Measurements from ENCODE around the gene APBB1IP.
"Not testable (repeated sequence)": the region's sequence is repeated elsewhere in the genome, so short reads cannot be mapped to it uniquely, and the experiment has no call there.

Gene APBB1IP

DNA sequence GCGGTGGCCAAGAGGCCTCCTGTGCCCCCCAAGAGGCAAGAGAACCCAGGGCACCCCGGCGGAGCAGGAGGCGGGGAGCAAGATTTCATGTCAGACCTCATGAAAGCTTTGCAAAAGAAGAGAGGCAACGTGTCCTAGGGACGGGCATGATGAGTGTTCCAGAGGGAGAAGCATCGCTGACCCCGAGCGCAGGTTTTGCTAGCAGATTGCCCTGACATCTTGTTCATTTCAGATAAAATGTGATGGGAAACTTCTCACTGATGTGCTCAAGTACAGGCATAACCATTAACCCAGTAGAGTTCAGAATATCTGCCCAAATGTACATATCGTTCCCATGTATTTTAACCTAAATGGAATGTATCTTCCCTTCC lies 129.2 kb downstream of the APBB1IP start:
- no peak for DNase-seq

GRCh38 chr10:26571655-26572054 lies 133.5 kb downstream of the APBB1IP start:
- DNase-seq = no peak

DNA sequence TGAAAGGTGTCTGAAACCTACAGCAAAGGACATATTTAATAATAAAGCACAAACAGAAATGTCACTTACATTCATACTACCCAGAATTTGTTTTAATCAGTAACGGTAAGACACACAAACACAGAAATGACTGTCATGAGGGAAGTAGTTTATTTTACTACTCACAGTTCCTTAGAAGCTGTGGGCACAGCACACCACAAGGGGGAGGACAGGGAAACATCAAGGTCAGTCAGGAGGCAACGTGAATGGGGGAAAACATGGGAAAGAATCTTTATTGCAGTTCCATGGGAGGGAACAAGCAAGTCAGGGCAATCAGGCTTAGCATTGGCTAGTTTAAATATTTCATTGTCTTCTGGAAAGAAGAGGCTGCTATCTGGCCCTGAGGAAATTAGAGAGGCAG lies 135.5 kb downstream of the APBB1IP start:
- no peak for DNase-seq

- DNase-seq = no peak
These were observed 136.6 kb downstream of the APBB1IP start for GRCh38 chr10:26574783-26575182.

DNA sequence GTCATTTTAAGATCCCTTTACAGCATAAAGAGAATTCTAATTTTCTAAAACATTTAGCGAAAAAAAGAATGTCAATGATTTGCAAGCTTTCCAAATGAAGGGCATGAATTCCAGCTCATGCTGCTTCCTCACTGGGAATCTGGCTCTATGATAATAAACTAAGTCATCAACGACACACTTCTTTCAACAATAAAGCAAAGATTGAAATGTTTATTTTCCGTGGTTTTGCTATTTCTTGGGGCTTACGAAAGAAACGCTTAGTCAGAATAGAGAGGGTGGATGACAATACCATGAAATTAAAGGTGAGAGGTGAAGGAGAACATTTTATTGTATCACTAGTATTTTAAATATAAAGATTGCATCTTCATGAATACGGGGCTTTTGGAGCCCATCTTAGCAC lies 140.2 kb downstream of the APBB1IP start:
- not testable (repeated sequence) for DNase-seq

DNA sequence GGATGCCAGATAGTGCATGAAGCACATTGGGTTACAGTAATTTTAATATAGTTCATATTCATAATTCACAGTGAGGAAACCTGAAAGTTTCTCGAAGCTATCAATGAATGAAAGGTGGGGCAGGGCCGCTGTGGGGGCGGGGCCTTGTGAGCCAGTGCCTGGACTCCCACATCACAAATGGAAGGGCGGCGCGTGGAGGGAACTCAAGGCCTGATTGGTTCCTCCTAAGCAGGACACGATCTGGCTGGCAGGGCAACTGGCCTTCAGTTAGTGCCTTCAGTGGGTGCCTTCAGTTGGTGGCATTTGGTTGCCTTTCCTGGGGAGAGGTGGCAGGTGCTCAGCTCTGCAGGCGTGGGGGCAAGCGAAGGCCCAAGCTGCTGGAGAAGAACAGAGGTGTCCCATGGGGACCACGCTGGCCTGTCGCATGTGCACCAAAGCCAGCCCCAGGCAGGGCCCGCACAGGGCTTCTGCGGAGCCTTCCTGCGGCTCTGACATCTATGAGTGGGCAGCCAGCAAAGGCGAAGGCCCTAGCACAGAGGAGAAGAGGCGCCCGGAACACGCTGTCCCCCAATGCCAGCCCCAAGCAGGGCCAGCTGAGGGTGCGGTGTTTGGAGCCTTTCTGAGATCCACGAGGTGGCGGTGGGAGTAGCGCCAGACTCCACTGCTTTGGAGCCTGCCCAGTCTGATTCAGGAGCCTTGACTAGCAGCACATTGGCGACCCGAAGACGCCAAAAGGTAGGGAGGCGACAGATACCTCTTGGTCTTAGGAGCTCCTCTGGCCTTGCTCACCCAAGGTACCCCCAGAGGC lies 141.3 kb downstream of the APBB1IP start:
- no peak for DNase-seq

- no peak for DNase-seq
These were observed 148.1 kb downstream of the APBB1IP start for GRCh38 chr10:26586211-26586610.

GRCh38 chr10:26588611-26589010 lies 150.5 kb downstream of the APBB1IP start:
- no peak for DNase-seq

- DNase-seq = not testable (repeated sequence)
These were observed 151.7 kb downstream of the APBB1IP start for GRCh38 chr10:26589813-26590212.

GRCh38 chr10:26593896-26594295 lies 155.8 kb downstream of the APBB1IP start:
- no peak for DNase-seq

- DNase-seq = peak; percentile 23
These were observed 165.1 kb downstream of the APBB1IP start for GRCh38 chr10:26603283-26603682.

DNA sequence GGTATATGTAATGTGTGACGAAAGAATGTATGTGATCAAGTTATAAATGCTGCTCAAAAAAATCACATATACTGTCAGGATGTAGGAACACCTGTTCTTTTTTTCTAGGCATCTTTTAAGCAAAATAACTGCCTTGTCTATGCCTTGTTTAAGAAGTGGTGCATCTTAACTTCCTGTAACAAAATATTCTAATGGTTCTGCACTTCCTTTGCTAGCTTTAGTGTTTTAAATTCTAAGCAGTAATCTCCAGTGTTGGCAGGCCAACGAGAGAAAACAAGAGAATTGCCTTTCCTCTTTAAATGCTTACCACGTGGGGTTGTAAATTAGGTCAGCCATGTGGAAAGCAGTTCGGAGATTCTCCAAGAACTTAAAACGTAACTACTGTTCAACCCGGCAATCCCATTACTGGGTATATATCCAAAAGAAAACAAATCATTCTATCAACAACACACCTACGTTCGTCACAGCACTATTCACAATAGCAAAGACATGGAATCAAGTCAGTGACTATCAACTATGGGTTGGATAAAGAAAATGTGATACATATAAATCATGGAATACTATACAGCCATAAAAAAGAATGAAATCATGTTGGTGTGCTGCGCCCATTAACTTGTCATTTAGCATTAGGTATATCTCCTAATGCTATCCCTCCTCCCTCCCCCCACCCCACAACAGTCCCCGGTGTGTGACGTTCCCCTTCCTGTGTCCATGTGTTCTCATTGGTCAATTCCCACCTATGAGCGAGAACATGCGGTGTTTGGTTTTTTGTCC lies 166.4 kb downstream of the APBB1IP start:
- DNase-seq = not testable (repeated sequence)

DNA sequence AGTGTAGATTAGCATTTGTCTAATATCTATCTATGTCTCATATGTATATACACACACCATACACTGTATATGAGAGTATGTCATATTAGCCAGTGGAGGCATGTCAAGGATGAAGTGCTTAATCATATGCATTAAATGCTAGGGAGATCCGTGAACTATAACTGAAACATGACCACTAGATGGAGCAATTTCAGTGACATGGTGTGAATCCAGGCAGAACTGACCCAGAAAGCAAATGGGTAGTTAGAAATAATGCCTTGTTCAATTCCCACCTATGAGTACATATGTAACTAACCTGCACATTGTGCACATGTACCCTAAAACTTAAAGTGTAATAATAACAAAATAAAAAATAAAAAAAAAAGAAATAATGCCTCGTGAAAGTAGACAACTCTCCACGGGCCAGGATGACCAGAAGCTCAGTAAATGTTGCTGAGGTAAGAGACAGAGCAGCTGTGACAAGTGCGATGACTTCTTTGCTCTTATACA lies 168.3 kb downstream of the APBB1IP start:
- DNase-seq = not testable (repeated sequence)

- DNase-seq = no peak
These were observed 174.2 kb downstream of the APBB1IP start for GRCh38 chr10:26612151-26612915.
